GM12878 (cell line): ENCODE results near the gene SMCO4. TPM values are rescaled to one million over a fixed set of nuclear protein-coding genes. Genes with fewer than 3 reads are reported as not detected.

Experiments
- ATAC-seq: fragments of 200-7000 bp; cut with Tn5 transposase; 3 replicates; pipeline ENCODE4 v1.9.1; 2020; ENCODE audit warnings: mild to moderate bottlenecking, moderate library complexity
- BruUV-seq: library from RNA; stranded (reverse); fragments of 400-500 nt; replicated peaks from 2 replicates; lab custom pipeline; 2021; lab: Mats Ljungman, UMichigan
- CTCF ChIA-PET: fragments of 300-600 bp; sonication (Branson Sonifier 250); formaldehyde crosslinking; extraction: SDS; loops from one replicate; lab custom pipeline; 2021; ENCODE audit warnings: inconsistent platforms; lab: Yijun Ruan, JAX
- POLR2A ChIA-PET: fragments of 350-600 bp; formaldehyde crosslinking; extraction: SDS; loops from one replicate; lab custom pipeline; 2021; ENCODE audit warnings: inconsistent platforms; lab: Charles Lee
- RAD21 ChIA-PET: fragments of 300-600 bp; sonication (Branson Sonifier 250); formaldehyde crosslinking; loops from one replicate; lab custom pipeline; 2023; ENCODE audit warnings: antibody characterized with exemption; ENCODE audit not compliant: unreplicated experiment; lab: Charles Lee
- SMC1A ChIA-PET: fragments of 300-600 bp; sonication (Branson Sonifier 250); formaldehyde crosslinking; loops from one replicate; lab custom pipeline; 2023; ENCODE audit not compliant: unreplicated experiment, uncharacterized antibody; lab: Charles Lee
- DNase-seq: peaks from one replicate; pipeline ENCODE4 v3.0.0-alpha.2; 2011; ENCODE audit warnings: low read depth, low spot score
- FAIRE-seq: peaks from 3 replicates; lab custom pipeline; 2011; peaks lifted over from hg19 to GRCh38; lab: Jason Lieb, UNC
- H2AFZ ChIP-seq: 2 replicates; pipeline ENCODE4 v1.6.0; 2011; ENCODE audit warnings: low read depth, low read length, control low read depth; ENCODE audit not compliant: control insufficient read depth
- H3K27ac ChIP-seq: 2 replicates; pipeline ENCODE4 v1.5.1; 2011; ENCODE audit warnings: control low read depth; ENCODE audit not compliant: control insufficient read depth, insufficient read depth
- H3K27me3 ChIP-seq, 2 experiments: replicated peaks in 1 of 2; 2 replicates each; pipeline versions ENCODE4 v1.6.0 to v1.6.1; 2011; ENCODE audit warnings: low read length in 1 of 2; ENCODE audit not compliant: control insufficient read depth in 2 of 2, insufficient read depth in 2 of 2
- H3K36me3 ChIP-seq, 2 experiments: 2 replicates each; pipeline ENCODE4 v1.5.1; 2011; ENCODE audit warnings: low read length in 1 of 2; ENCODE audit not compliant: control insufficient read depth in 2 of 2, insufficient read depth in 2 of 2
- H3K4me1 ChIP-seq: 2 replicates; pipeline ENCODE4 v1.6.1; 2011; ENCODE audit warnings: mild to moderate bottlenecking, low read length, moderate library complexity, mixed read lengths; ENCODE audit not compliant: control insufficient read depth, insufficient read depth
- H3K4me2 ChIP-seq: 2 replicates; pipeline ENCODE4 v1.6.0; 2011; ENCODE audit warnings: control low read depth; ENCODE audit not compliant: control insufficient read depth, insufficient read depth
- H3K4me3 ChIP-seq: fragments of 200-600 bp; sonication (generic); 2 replicates; pipeline ENCODE4 v1.5.1; 2016
- H3K79me2 ChIP-seq: 2 replicates; pipeline ENCODE4 v1.6.0; 2011; ENCODE audit warnings: low read length; ENCODE audit not compliant: control insufficient read depth, insufficient read depth
- H3K9ac ChIP-seq: 2 replicates; pipeline ENCODE4 v1.8.0; 2011; ENCODE audit warnings: low read length, control low read depth, mixed read lengths; ENCODE audit not compliant: control insufficient read depth, insufficient read depth
- H3K9me3 ChIP-seq: replicated peaks from 3 replicates; pipeline ENCODE4 v1.5.1; 2011; ENCODE audit warnings: mild to moderate bottlenecking, low read length; ENCODE audit not compliant: control insufficient read depth, insufficient read depth
- H4K20me1 ChIP-seq: 2 replicates; pipeline ENCODE4 v1.6.0; 2011; ENCODE audit not compliant: control insufficient read depth, insufficient read depth
- ASH2L ChIP-seq: fragments of 300-600, 200-600 bp; sonication (generic); IDR thresholded peaks from 2 replicates; pipeline ENCODE4 v1.6.1; 2017; ENCODE audit warnings: low read depth, mild to moderate bottlenecking, borderline replicate concordance
- ATF7 ChIP-seq: fragments of 450-650 bp; IDR thresholded peaks from 2 replicates; pipeline ENCODE4 v1.6.1; 2016; ENCODE audit warnings: low read depth, mild to moderate bottlenecking
- CREM ChIP-seq: IDR thresholded peaks from 2 replicates; pipeline ENCODE4 v1.6.1; 2014; ENCODE audit warnings: antibody characterized with exemption, low read depth
- E4F1 ChIP-seq: fragments of 450-650 bp; IDR thresholded peaks from 2 replicates; pipeline ENCODE4 v1.6.1; 2018; ENCODE audit warnings: borderline replicate concordance, mild to moderate bottlenecking; ENCODE audit not compliant: partially characterized antibody
- GATAD2B ChIP-seq: fragments of 450-650 bp; conservative IDR thresholded peaks from 2 replicates; pipeline ENCODE4 v1.6.1; 2017; ENCODE audit warnings: low read depth, mild to moderate bottlenecking, moderate library complexity
- HDGF ChIP-seq: fragments of 450-650 bp; IDR thresholded peaks from 2 replicates; pipeline ENCODE4 v1.6.1; 2016; ENCODE audit warnings: antibody characterized with exemption
- KAT2A ChIP-seq: conservative IDR thresholded peaks from 2 replicates; pipeline ENCODE4 v1.6.1; 2011; ENCODE audit warnings: low read depth, low read length; ENCODE audit not compliant: control insufficient read depth
- MTA3 ChIP-seq: IDR thresholded peaks from 2 replicates; pipeline ENCODE4 v1.6.1; 2012; ENCODE audit warnings: low read length, inconsistent platforms, borderline replicate concordance
- NR2C1 ChIP-seq: fragments of 450-650 bp; IDR thresholded peaks from 2 replicates; pipeline ENCODE4 v1.6.1; 2017; ENCODE audit warnings: antibody characterized with exemption, mild to moderate bottlenecking, moderate library complexity
- NRF1 ChIP-seq: conservative IDR thresholded peaks from 2 replicates; pipeline ENCODE4 v1.6.1; 2011; ENCODE audit warnings: mild to moderate bottlenecking, low read depth, low read length, improper control_type of control experiment
- PAX8 ChIP-seq: fragments of 450-650 bp; IDR thresholded peaks from 2 replicates; pipeline ENCODE4 v1.6.1; 2017; ENCODE audit warnings: mild to moderate bottlenecking, moderate library complexity
- PBX3 ChIP-seq: IDR thresholded peaks from 2 replicates; pipeline ENCODE4 v1.6.1; 2011; ENCODE audit warnings: mild to moderate bottlenecking, low read depth, low read length, moderate library complexity; ENCODE audit not compliant: insufficient replicate concordance
- RCOR1 ChIP-seq: conservative IDR thresholded peaks from 2 replicates; pipeline ENCODE4 v1.6.1; 2012; ENCODE audit warnings: low read depth, low read length, improper control_type of control experiment
- WRNIP1 ChIP-seq: IDR thresholded peaks from 2 replicates; pipeline ENCODE4 v1.6.1; 2011; ENCODE audit warnings: low read depth, low read length, improper control_type of control experiment, borderline replicate concordance
- ZNF384 ChIP-seq: IDR thresholded peaks from 2 replicates; pipeline ENCODE4 v1.6.1; 2012; ENCODE audit warnings: low read depth, mild to moderate bottlenecking, low read length, improper control_type of control experiment, borderline replicate concordance
- WGBS: methylation state at CpG from one replicate; pipeline ENCODE4 v1.1.6; 2016; ENCODE audit warnings: low lambda C conversion rate; ENCODE audit not compliant: insufficient replicate concordance, insufficient coverage; ENCODE audit errors: missing lambda C conversion rate; 5-methylcytosine and 5-hydroxymethylcytosine counted together
- in situ Hi-C: fragments of 300-500 bp; cut with MboI; formaldehyde crosslinking; loops from 9 replicates; pipeline ENCODE4 v1.14.3; 2018; ENCODE audit warnings: mixed read lengths
- intact Hi-C: fragments of 100-400 bp; cut with micrococcal nuclease; formaldehyde crosslinking; loops from one replicate; pipeline ENCODE4 v1.14.2; 2022; ENCODE audit not compliant: unreplicated experiment
- polyA plus RNA-seq, 11 experiments: library from polyadenylated mRNA; depleted of rRNA in 4 of 11; unstranded in 6 of 11; stranded (reverse) in 5 of 11; fragments of >200 nt; fragmentation: Nextera tagmentation in 4 of 11; fragmentation: Illumina TruSeq in 1 of 11; extraction: Ambion mirVana in 4 of 11; extraction: Trizol in 1 of 11; gene quantifications; 1 replicate in 1 of 11; 2 replicates in 10 of 11; pipeline versions ENCODE4 v1.2.1 to v1.2.3, GENCODE V29; 2011 to 2016; ENCODE audit warnings: inconsistent platforms in 2 of 11, missing spikeins in 2 of 11, low read depth in 1 of 11
- total RNA-seq, 4 experiments: library from RNA; depleted of rRNA in 3 of 4; stranded (reverse); fragments of >200 nt in 3 of 4; fragmentation: Illumina TruSeq in 1 of 4; extraction: Trizol in 1 of 4; gene quantifications; 2 replicates each; pipeline versions ENCODE4 v1.2.1 to v1.2.3, GENCODE V29; 2013 to 2021
- TF ChIP-seq, protein P1 (sequence below): fragments of 450-650 bp; IDR thresholded peaks from 2 replicates; pipeline ENCODE4 v1.6.1; 2016; ENCODE audit warnings: mild to moderate bottlenecking
- TF ChIP-seq, protein P2 (sequence below): fragments of 450-650 bp; conservative IDR thresholded peaks from 2 replicates; pipeline ENCODE4 v1.6.1; 2017; ENCODE audit warnings: mild to moderate bottlenecking, moderate library complexity

Gene SMCO4
- total and polyA plus RNA-seq, 10 of the 15 experiments (the other 5 are each of a cell fraction or from before 2014, with no cell fraction given) = 3.6 to 59.9 (median 27.9) TPM

DNA sequence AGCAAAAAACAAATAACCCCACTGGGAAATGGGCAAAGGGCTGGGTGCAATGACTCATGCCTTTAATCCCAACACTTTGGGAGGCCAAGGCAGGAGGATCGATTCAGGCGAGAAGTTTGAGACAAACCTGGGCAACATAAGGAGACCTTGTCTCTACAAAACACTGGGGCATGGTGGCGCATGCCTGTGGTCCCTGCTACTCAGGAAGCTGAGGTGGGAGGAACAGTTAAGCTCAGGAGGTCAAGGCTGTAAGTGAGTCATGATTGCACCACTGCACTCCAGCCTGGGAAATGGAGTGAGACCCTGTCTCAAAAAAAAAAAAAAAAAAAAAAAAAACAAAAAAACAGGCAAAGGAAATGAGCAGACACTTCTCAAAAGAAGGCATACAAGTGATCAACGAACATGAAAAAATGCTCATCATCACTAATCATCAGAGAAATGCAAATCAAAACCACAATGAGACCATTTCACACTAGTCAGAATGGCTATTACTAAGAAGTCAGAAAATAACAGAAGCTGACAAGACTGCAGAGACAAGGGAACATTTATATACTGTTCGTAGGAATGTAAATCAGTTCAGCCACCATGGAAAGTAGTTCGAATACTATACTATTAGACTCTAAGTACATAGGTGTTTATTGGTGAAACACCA is 48.2 kb upstream of the SMCO4 start:
- ATAC-seq = peak; percentile 92
- under 1% methylated on average over 6 of the region's 6 CpGs for WGBS
- H3K4me1 ChIP-seq = peaks cover 9% of the 10 kb centered on the region
- DNase-seq = peak; percentile 33
- H3K9me3 ChIP-seq = no peaks in the 10 kb centered on the region; the same call in 2 of the 3 replicates
- no peaks in the 10 kb centered on the region for H3K27me3 ChIP-seq
- H3K9ac ChIP-seq = no peak overlapping the region
- no peak overlapping the region for H3K4me3 ChIP-seq
- no TSS peak for BruUV-seq
- no peak for FAIRE-seq
- H3K79me2 ChIP-seq = no peaks in the 10 kb centered on the region
- no peaks in the 10 kb centered on the region for H3K36me3 ChIP-seq
- H3K4me2 ChIP-seq = peak overlapping the region; percentile 42
- no peak overlapping the region for H3K27ac ChIP-seq
- intact Hi-C loops = no loop called here
- POLR2A ChIA-PET = interaction anchor here (0.7 kb wide), 1 partner anchor 359 kb away, joined by 3 read pairs; no protein-coding TSS in a partner anchor
- H4K20me1 ChIP-seq = no peaks in the 10 kb centered on the region
- peak overlapping the region; percentile 34 for H2AFZ ChIP-seq
- SMC1A ChIA-PET = interaction anchor here (1.2 to 2.1 kb wide), 2 partner anchors 49 to 154 kb away, joined by 3 to 4 read pairs; no protein-coding TSS in a partner anchor
- RAD21 ChIA-PET = interaction anchor here (0.7 kb wide), 1 partner anchor 38 kb away, joined by 3 read pairs; no protein-coding TSS in a partner anchor
- in situ Hi-C loops = no loop called here
- CTCF ChIA-PET = interaction anchor here (1.2 kb wide), 1 partner anchor 66 kb away, joined by 5 read pairs; no protein-coding TSS in a partner anchor
- no peak for TF ChIP-seq GATAD2B
- no peak for TF ChIP-seq E4F1
- TF ChIP-seq ZNF384 = peak; percentile 59
- TF ChIP-seq HDGF = no peak
- no peak for TF ChIP-seq PAX8
- TF ChIP-seq ASH2L = no peak
- TF ChIP-seq, protein P1, sequence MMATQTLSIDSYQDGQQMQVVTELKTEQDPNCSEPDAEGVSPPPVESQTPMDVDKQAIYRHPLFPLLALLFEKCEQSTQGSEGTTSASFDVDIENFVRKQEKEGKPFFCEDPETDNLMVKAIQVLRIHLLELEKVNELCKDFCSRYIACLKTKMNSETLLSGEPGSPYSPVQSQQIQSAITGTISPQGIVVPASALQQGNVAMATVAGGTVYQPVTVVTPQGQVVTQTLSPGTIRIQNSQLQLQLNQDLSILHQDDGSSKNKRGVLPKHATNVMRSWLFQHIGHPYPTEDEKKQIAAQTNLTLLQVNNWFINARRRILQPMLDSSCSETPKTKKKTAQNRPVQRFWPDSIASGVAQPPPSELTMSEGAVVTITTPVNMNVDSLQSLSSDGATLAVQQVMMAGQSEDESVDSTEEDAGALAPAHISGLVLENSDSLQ = peak; percentile 43; the same call in 1 of the 2 replicates
- TF ChIP-seq NRF1 = no peak
- TF ChIP-seq ATF7 = peak; percentile 88
- no peak for TF ChIP-seq RCOR1
- TF ChIP-seq CREM = no peak
- TF ChIP-seq MTA3 = no peak
- no peak for TF ChIP-seq WRNIP1
- no peak for TF ChIP-seq PBX3
- TF ChIP-seq, protein P2, sequence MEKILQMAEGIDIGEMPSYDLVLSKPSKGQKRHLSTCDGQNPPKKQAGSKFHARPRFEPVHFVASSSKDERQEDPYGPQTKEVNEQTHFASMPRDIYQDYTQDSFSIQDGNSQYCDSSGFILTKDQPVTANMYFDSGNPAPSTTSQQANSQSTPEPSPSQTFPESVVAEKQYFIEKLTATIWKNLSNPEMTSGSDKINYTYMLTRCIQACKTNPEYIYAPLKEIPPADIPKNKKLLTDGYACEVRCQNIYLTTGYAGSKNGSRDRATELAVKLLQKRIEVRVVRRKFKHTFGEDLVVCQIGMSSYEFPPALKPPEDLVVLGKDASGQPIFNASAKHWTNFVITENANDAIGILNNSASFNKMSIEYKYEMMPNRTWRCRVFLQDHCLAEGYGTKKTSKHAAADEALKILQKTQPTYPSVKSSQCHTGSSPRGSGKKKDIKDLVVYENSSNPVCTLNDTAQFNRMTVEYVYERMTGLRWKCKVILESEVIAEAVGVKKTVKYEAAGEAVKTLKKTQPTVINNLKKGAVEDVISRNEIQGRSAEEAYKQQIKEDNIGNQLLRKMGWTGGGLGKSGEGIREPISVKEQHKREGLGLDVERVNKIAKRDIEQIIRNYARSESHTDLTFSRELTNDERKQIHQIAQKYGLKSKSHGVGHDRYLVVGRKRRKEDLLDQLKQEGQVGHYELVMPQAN = no peak
- no peak for TF ChIP-seq NR2C1
- TF ChIP-seq KAT2A = no peak
